ENCODE data around the gene LAMTOR5. TPM values are rescaled to one million over a fixed set of nuclear protein-coding genes. Genes with fewer than 3 reads are reported as not detected.
A peak's percentile ranks its signal among the peaks of the same experiment; 100 is the strongest.
"Not testable (repeated sequence)": the region's sequence is repeated elsewhere in the genome, so short reads cannot be mapped to it uniquely, and the experiment has no call there.

The LAMTOR5 gene
- total RNA-seq, 1 donor from 2014 or later, result 128 TPM

- Mint-ChIP-seq H3K4me1 (no peaks in the 10 kb centered on the region), H3K27ac (ENCODE audit: unreplicated experiment) (no peak overlapping the region)
- TF ChIP-seq CTCF (conservative IDR thresholded peaks at IDR 0.05), result no peak
Observed at GRCh38 chr1:110418729-110419128, 11.2 kb upstream of the LAMTOR5 start.

GRCh38 chr1:110413045-110413444, 5.6 kb upstream of the LAMTOR5 start:
- H3K36me3 Mint-ChIP-seq (ENCODE audit: low read depth); H3K4me3 Mint-ChIP-seq; H3K9me3 Mint-ChIP-seq; H3K27me3 Mint-ChIP-seq (ENCODE audit: low read depth); H3K27ac Mint-ChIP-seq (ENCODE audit: unreplicated experiment); DNase-seq (ENCODE audit: low read depth, low spot score): not testable (repeated sequence)
- H3K4me1 Mint-ChIP-seq, result peaks cover 10% of the 10 kb centered on the region

More at GRCh38 chr1:110418729-110419128, 11.2 kb upstream of the LAMTOR5 start:
- no peaks in the 10 kb centered on the region for H3K36me3 Mint-ChIP-seq (ENCODE audit: low read depth)
- no peak for DNase-seq (ENCODE audit: low read depth, low spot score)
- H3K27me3 Mint-ChIP-seq (ENCODE audit: low read depth), result peaks cover 3% of the 10 kb centered on the region
- no peaks in the 10 kb centered on the region for H3K9me3 Mint-ChIP-seq
- H3K4me3 Mint-ChIP-seq, result no peak overlapping the region

- Mint-ChIP-seq H3K9me3 (no peaks in the 10 kb centered on the region), H3K4me1 (peaks cover 15% of the 10 kb centered on the region), H3K27ac (ENCODE audit: unreplicated experiment) (no peak overlapping the region), H3K4me3 (peak overlapping the region; percentile 31), H3K27me3 (ENCODE audit: low read depth) (no peaks in the 10 kb centered on the region), H3K36me3 (ENCODE audit: low read depth) (no peaks in the 10 kb centered on the region)
- peak; percentile 64 for DNase-seq (ENCODE audit: low read depth, low spot score)
- peak; percentile 74 for TF ChIP-seq CTCF (conservative IDR thresholded peaks at IDR 0.05)
Observed at GRCh38 chr1:110412576-110412975, 5.1 kb upstream of the LAMTOR5 start.

- TF ChIP-seq CTCF (conservative IDR thresholded peaks at IDR 0.05), result no peak
- Mint-ChIP-seq H3K36me3 (ENCODE audit: low read depth) (no peaks in the 10 kb centered on the region), H3K27me3 (ENCODE audit: low read depth) (no peaks in the 10 kb centered on the region), H3K9me3 (no peaks in the 10 kb centered on the region), H3K27ac (ENCODE audit: unreplicated experiment) (no peak overlapping the region), H3K4me3 (peak overlapping the region; percentile 56), H3K4me1 (peaks cover 25% of the 10 kb centered on the region)
- no peak for DNase-seq (ENCODE audit: low read depth, low spot score)
Observed at GRCh38 chr1:110411173-110411735, 3.8 kb upstream of the LAMTOR5 start.

GRCh38 chr1:110409316-110409715, 1.8 kb upstream of the LAMTOR5 start:
- peak overlapping the region; percentile 99 for H3K4me3 Mint-ChIP-seq
- peaks cover 28% of the 10 kb centered on the region for H3K4me1 Mint-ChIP-seq
- TF ChIP-seq CTCF (conservative IDR thresholded peaks at IDR 0.05), result no peak
- H3K36me3 Mint-ChIP-seq (ENCODE audit: low read depth), result peaks cover under 1% of the 10 kb centered on the region
- no peaks in the 10 kb centered on the region for H3K9me3 Mint-ChIP-seq
- H3K27ac Mint-ChIP-seq (ENCODE audit: unreplicated experiment), result no peak overlapping the region
- no peaks in the 10 kb centered on the region for H3K27me3 Mint-ChIP-seq (ENCODE audit: low read depth)
- DNase-seq (ENCODE audit: low read depth, low spot score), result no peak

GRCh38 chr1:110408488-110408887, 994 bp upstream of the LAMTOR5 start:
- Mint-ChIP-seq H3K27ac (ENCODE audit: unreplicated experiment) (no peak overlapping the region), H3K4me1 (peaks cover 28% of the 10 kb centered on the region), H3K27me3 (ENCODE audit: low read depth) (no peaks in the 10 kb centered on the region), H3K36me3 (ENCODE audit: low read depth) (peaks cover 2% of the 10 kb centered on the region), H3K9me3 (no peaks in the 10 kb centered on the region), H3K4me3 (peak overlapping the region; percentile 99)
- DNase-seq (ENCODE audit: low read depth, low spot score), result no peak
- no peak for TF ChIP-seq CTCF (conservative IDR thresholded peaks at IDR 0.05)

GRCh38 chr1:110406407-110406806, 1.1 kb downstream of the LAMTOR5 start:
- Mint-ChIP-seq H3K4me1 (peaks cover 25% of the 10 kb centered on the region), H3K4me3 (peak overlapping the region; percentile 99)
- not testable (repeated sequence) for H3K36me3 Mint-ChIP-seq (ENCODE audit: low read depth); DNase-seq (ENCODE audit: low read depth, low spot score); H3K27ac Mint-ChIP-seq (ENCODE audit: unreplicated experiment); H3K27me3 Mint-ChIP-seq (ENCODE audit: low read depth); H3K9me3 Mint-ChIP-seq
